B cell (primary cell): ENCODE measurements around the gene NME3. TPM values are rescaled to one million over a fixed set of nuclear protein-coding genes. Genes with fewer than 3 reads are reported as not detected.
A peak's percentile ranks its signal among the peaks of the same experiment; 100 is the strongest.

Experiments
- ATAC-seq: fragments of 200-7000 bp; cut with Tn5 transposase; one replicate; pipeline ENCODE4 v1.10.0; 2021; ENCODE audit warnings: low read depth, mild to moderate bottlenecking, moderate number of reproducible peaks, moderate library complexity
- CTCF ChIA-PET: fragments of 350-600 bp; sonication (Branson Sonifier 250); formaldehyde crosslinking; loops from one replicate; lab custom pipeline; 2021; ENCODE audit warnings: antibody characterized with exemption, inconsistent platforms; lab: Charles Lee
- POLR2A ChIA-PET: fragments of 350-600 bp; sonication (Branson Sonifier 250); formaldehyde crosslinking; loops from one replicate; lab custom pipeline; 2021; ENCODE audit warnings: antibody characterized with exemption; lab: Charles Lee
- DNase-seq: peaks from one replicate; pipeline ENCODE4 v3.0.0; 2013
- H2AFZ ChIP-seq: 2 replicates; pipeline ENCODE4 v1.6.1; 2012; ENCODE audit warnings: mild to moderate bottlenecking, low read depth, low read length; ENCODE audit not compliant: insufficient read depth, poor library complexity, severe bottlenecking
- H3K27ac ChIP-seq, 2 donors: 1 replicate in 1 of 2; 2 replicates in 1 of 2; pipeline ENCODE4 v1.5.1; 2012 to 2013; ENCODE audit warnings: low read length in 2 of 2, mild to moderate bottlenecking in 2 of 2, moderate library complexity in 1 of 2
- H3K27me3 ChIP-seq, 4 experiments: fragments of 200-600 bp in 1 of 4; sonication (generic) in 1 of 4; replicated peaks in 1 of 4; 1 replicate in 2 of 4; 2 replicates in 2 of 4; pipeline versions ENCODE4 v1.6.1 to v1.7.0; 2013 to 2016; ENCODE audit warnings: low read length in 3 of 4, mild to moderate bottlenecking in 2 of 4, mixed read lengths in 1 of 4, moderate library complexity in 1 of 4; ENCODE audit not compliant: insufficient read depth in 4 of 4, control insufficient read depth in 3 of 4; ENCODE audit errors: control extremely low read depth in 1 of 4
- H3K36me3 ChIP-seq, 2 experiments: replicated peaks in 1 of 2; 1 replicate in 1 of 2; 2 replicates in 1 of 2; pipeline versions ENCODE4 v1.6.1 to v1.7.1; 2013; ENCODE audit warnings: low read length in 1 of 2; ENCODE audit not compliant: insufficient read depth in 2 of 2, control insufficient read depth in 1 of 2; ENCODE audit errors: control extremely low read depth in 1 of 2, extremely low read depth in 1 of 2
- H3K4me1 ChIP-seq, 2 donors: fragments of 200-600 bp in 1 of 2; sonication (generic) in 1 of 2; 1 replicate in 1 of 2; 2 replicates in 1 of 2; pipeline versions ENCODE4 v1.5.1 to v1.6.1; 2013 to 2017; ENCODE audit warnings: low read length in 2 of 2; ENCODE audit not compliant: control insufficient read depth in 2 of 2, insufficient read depth in 2 of 2
- H3K4me2 ChIP-seq: replicated peaks from 2 replicates; pipeline ENCODE3; 2012; ENCODE audit warnings: mild to moderate bottlenecking, low read depth, low read length; ENCODE audit not compliant: poor library complexity, severe bottlenecking
- H3K4me3 ChIP-seq, 5 experiments: fragments of 200-600 bp in 1 of 5; sonication (generic) in 1 of 5; 1 replicate in 3 of 5; 2 replicates in 2 of 5; pipeline versions ENCODE4 v1.5.1 to v1.7.0; 2011 to 2016; ENCODE audit warnings: low read length in 4 of 5, mild to moderate bottlenecking in 4 of 5, low read depth in 2 of 5, control low read depth in 1 of 5, moderate library complexity in 1 of 5; ENCODE audit not compliant: insufficient read depth in 1 of 5; ENCODE audit errors: control extremely low read depth in 1 of 5, extremely low read depth in 1 of 5
- H3K79me2 ChIP-seq: fragments of 200-600 bp; sonication (generic); one replicate; pipeline ENCODE4 v1.6.0; 2016; ENCODE audit warnings: low read length; ENCODE audit not compliant: control insufficient read depth, insufficient read depth
- H3K9ac ChIP-seq: fragments of 200-600 bp; sonication (generic); 2 replicates; pipeline ENCODE4 v1.6.1; 2017; ENCODE audit warnings: mild to moderate bottlenecking, low read length, moderate library complexity
- H3K9me3 ChIP-seq, 3 donors: one replicate each; pipeline versions ENCODE4 v1.6.1 to v1.7.1; 2013; ENCODE audit warnings: low read length in 2 of 3; ENCODE audit not compliant: control insufficient read depth in 2 of 3, insufficient read depth in 1 of 3; ENCODE audit errors: control extremely low read depth in 1 of 3
- H4K20me1 ChIP-seq: 2 replicates; pipeline ENCODE4 v1.6.0; 2012; ENCODE audit warnings: mild to moderate bottlenecking, low read length; ENCODE audit not compliant: insufficient read depth, control insufficient read depth, poor library complexity, severe bottlenecking
- H3K27ac Mint-ChIP-seq: one replicate; pipeline ENCODE4 v1.8.0; 2021; ENCODE audit warnings: mixed read lengths
- H3K27me3 Mint-ChIP-seq: one replicate; pipeline ENCODE4 v1.8.0; 2021; ENCODE audit warnings: mixed read lengths
- H3K4me1 Mint-ChIP-seq: one replicate; pipeline ENCODE4 v1.8.0; 2021; ENCODE audit warnings: mixed read lengths
- H3K4me3 Mint-ChIP-seq: one replicate; pipeline ENCODE4 v1.8.0; 2021; ENCODE audit warnings: mixed read lengths
- H3K9me3 Mint-ChIP-seq: one replicate; pipeline ENCODE4 v1.8.0; 2022; ENCODE audit warnings: mixed read lengths; ENCODE audit not compliant: insufficient read depth
- CTCF ChIP-seq: fragments of 200-600 bp; IDR thresholded peaks from one replicate; pipeline ENCODE4 v1.8.0; 2022; ENCODE audit warnings: antibody characterized with exemption, mild to moderate bottlenecking
- EZH2 ChIP-seq: IDR thresholded peaks from 2 replicates; pipeline ENCODE4 v1.6.1; 2012; ENCODE audit warnings: borderline replicate concordance, low read depth, mild to moderate bottlenecking, moderate library complexity, low read length; ENCODE audit not compliant: insufficient read depth, poor library complexity, severe bottlenecking
- WGBS: methylation state at CpG from one replicate; pipeline ENCODE4 v1.1.5; 2013; ENCODE audit warnings: missing lambda C conversion rate; ENCODE audit not compliant: insufficient coverage; 5-methylcytosine and 5-hydroxymethylcytosine counted together
- intact Hi-C: fragments of 100-400 bp; cut with micrococcal nuclease; formaldehyde crosslinking; loops from one replicate; pipeline ENCODE4 v1.10.0; 2022
- polyA plus RNA-seq: library from polyadenylated mRNA; depleted of rRNA; stranded (reverse); fragments of >200 nt; gene quantifications from 2 replicates; pipeline ENCODE4 v1.2.3, GENCODE V29; 2012
- total RNA-seq, 2 donors: library from RNA; stranded (reverse); fragments of 120-200 nt in 1 of 2; gene quantifications; 1 replicate in 1 of 2; 2 replicates in 1 of 2; pipeline versions ENCODE4 v1.2.3 to v1.2.4, GENCODE V29; 2013 to 2022

The NME3 gene
- total and polyA plus RNA-seq, 2 donors (not counting 1 experiment from before 2014, with no cell fraction given): 63.2 to 150 TPM

- H3K4me2 ChIP-seq: no peak overlapping the region
- no peak overlapping the region for H2AFZ ChIP-seq
- Mint-ChIP-seq H3K27ac (no peak overlapping the region), H3K9me3 (no peaks in the 10 kb centered on the region), H3K4me1 (no peaks in the 10 kb centered on the region), H3K4me3 (no peak overlapping the region), H3K27me3 (no peaks in the 10 kb centered on the region)
- no peak overlapping the region for H3K9ac ChIP-seq
- WGBS: 96% methylated on average over 53 of the region's 53 CpGs
- H3K4me3 ChIP-seq: no peak overlapping the region
- DNase-seq (peak; percentile 18), ATAC-seq (no peak)
- no peak overlapping the region for H3K27ac ChIP-seq
- no peaks in the 10 kb centered on the region for H3K9me3 ChIP-seq
- ChIA-PET CTCF (no interaction called here), POLR2A (no interaction called here)
- TF ChIP-seq EZH2 (no peak), CTCF (no peak)
- peaks cover 37% of the 10 kb centered on the region for H3K79me2 ChIP-seq
- H3K27me3 ChIP-seq: no peaks in the 10 kb centered on the region
- intact Hi-C loops: no loop called here
- peaks cover 0 to 30% of the 10 kb centered on the region in 2 experiments for H3K36me3 ChIP-seq
- H3K4me1 ChIP-seq: no peaks in the 10 kb centered on the region
- H4K20me1 ChIP-seq: peaks cover 26% of the 10 kb centered on the region
These were observed 20.1 kb upstream of the NME3 start for GRCh38 chr16:1791256-1791942.

GRCh38 chr16:1790611-1791255, 19.4 kb upstream of the NME3 start:
- peaks cover 0 to 30% of the 10 kb centered on the region in 2 experiments for H3K36me3 ChIP-seq
- no peak overlapping the region for H3K4me3 ChIP-seq
- H3K4me3 Mint-ChIP-seq: no peak overlapping the region
- H3K9me3 ChIP-seq: no peaks in the 10 kb centered on the region
- no peaks in the 10 kb centered on the region for H3K4me1 Mint-ChIP-seq
- H3K27ac Mint-ChIP-seq: no peak overlapping the region
- H3K4me2 ChIP-seq: no peak overlapping the region
- 97% methylated on average over 44 of the region's 44 CpGs for WGBS
- ATAC-seq: no peak
- H3K9ac ChIP-seq: no peak overlapping the region
- H3K27me3 ChIP-seq: no peaks in the 10 kb centered on the region
- no peaks in the 10 kb centered on the region for H3K4me1 ChIP-seq
- ChIA-PET POLR2A (no interaction called here), CTCF (no interaction called here)
- no peaks in the 10 kb centered on the region for H3K9me3 Mint-ChIP-seq
- no peak for TF ChIP-seq CTCF
- TF ChIP-seq EZH2: no peak
- H3K27ac ChIP-seq: no peak overlapping the region
- H3K27me3 Mint-ChIP-seq: no peaks in the 10 kb centered on the region
- peaks cover 33% of the 10 kb centered on the region for H4K20me1 ChIP-seq
- DNase-seq: no peak
- H2AFZ ChIP-seq: no peak overlapping the region
- H3K79me2 ChIP-seq: peaks cover 44% of the 10 kb centered on the region
- intact Hi-C loops: no loop called here
